K562 (cell line): Measurements from ENCODE around the gene SLC1A2. TPM values are rescaled to one million over a fixed set of nuclear protein-coding genes. Genes with fewer than 3 reads are reported as not detected.
A peak's percentile ranks its signal among the peaks of the same experiment; 100 is the strongest.

Experiments
- ATAC-seq: fragments of 200-7000 bp; cut with Tn5 transposase; 3 replicates; pipeline ENCODE4 v1.9.1; 2020; ENCODE audit warnings: moderate library complexity
- BruUV-seq: library from RNA; stranded (reverse); fragments of 400-500 nt; replicated peaks from 2 replicates; lab custom pipeline; 2021; lab: Mats Ljungman, UMichigan
- CTCF ChIA-PET: fragments of 300-600 bp; formaldehyde crosslinking; extraction: SDS; loops from one replicate; lab custom pipeline; 2021; ENCODE audit warnings: low intra/inter-chr PET ratio; lab: Yijun Ruan, JAX
- POLR2A ChIA-PET: fragments of 300-600, 350-650 bp; sonication (Branson Sonifier 250); formaldehyde crosslinking; extraction: SDS; loops from one replicate; lab custom pipeline; 2021; ENCODE audit warnings: antibody characterized with exemption, inconsistent platforms; lab: Yijun Ruan, JAX
- DNase-seq, 4 experiments: peaks; one replicate each; pipeline versions ENCODE4 v3.0.0 to v3.0.0-alpha.2; 2011 to 2018; ENCODE audit warnings: low spot score in 3 of 4, mixed read lengths in 3 of 4; ENCODE audit errors: extremely low read depth in 1 of 4
- FAIRE-seq: peaks from 2 replicates; lab custom pipeline; 2011; peaks lifted over from hg19 to GRCh38; lab: Jason Lieb, UNC
- H2AFZ ChIP-seq: 2 replicates; pipeline ENCODE4 v1.6.0; 2011; ENCODE audit warnings: low read depth, low read length, control low read depth, inconsistent platforms
- H3K27ac ChIP-seq: fragments of 200-600 bp; 3 replicates; pipeline ENCODE4 v1.8.0; 2011; ENCODE audit warnings: low read depth, mild to moderate bottlenecking, control low read depth, inconsistent platforms, low read length, moderate library complexity, mixed read lengths; ENCODE audit errors: extremely low read depth
- H3K27me3 ChIP-seq, 2 experiments: fragments of 300-600 bp in 1 of 2; 2 replicates in 1 of 2; 3 replicates in 1 of 2; pipeline versions ENCODE4 v1.6.0 to v1.8.0; 2011; ENCODE audit warnings: inconsistent platforms in 2 of 2, low read length in 2 of 2, mild to moderate bottlenecking in 1 of 2, mixed read lengths in 1 of 2, moderate library complexity in 1 of 2; ENCODE audit not compliant: control insufficient read depth in 2 of 2, insufficient read depth in 2 of 2
- H3K36me3 ChIP-seq: fragments of 300-600 bp; 3 replicates; pipeline ENCODE4 v1.8.0; 2011; ENCODE audit warnings: mild to moderate bottlenecking, low read length, inconsistent platforms; ENCODE audit not compliant: control insufficient read depth, insufficient read depth
- H3K4me1 ChIP-seq, 2 experiments: fragments of 200-600 bp in 1 of 2; replicated peaks in 1 of 2; 2 replicates in 1 of 2; 3 replicates in 1 of 2; pipeline versions ENCODE4 v1.5.1 to v1.8.0; 2011; ENCODE audit warnings: inconsistent platforms in 2 of 2, low read length in 2 of 2, mild to moderate bottlenecking in 1 of 2, mixed read lengths in 1 of 2, moderate library complexity in 1 of 2; ENCODE audit not compliant: control insufficient read depth in 2 of 2, insufficient read depth in 2 of 2
- H3K4me2 ChIP-seq: 2 replicates; pipeline ENCODE4 v1.6.1; 2011; ENCODE audit warnings: low read length, control low read depth, inconsistent platforms, mixed read lengths; ENCODE audit not compliant: insufficient read depth
- H3K4me3 ChIP-seq: fragments of 200-600 bp; sonication (generic), shearing (Covaris generic); 2 replicates; pipeline ENCODE4 v1.5.1; 2016; ENCODE audit warnings: control low read depth, inconsistent platforms
- H3K79me2 ChIP-seq: fragments of 200-600 bp; 3 replicates; pipeline ENCODE4 v1.8.0; 2011; ENCODE audit warnings: low read length, inconsistent platforms; ENCODE audit not compliant: control insufficient read depth, insufficient read depth
- H3K9ac ChIP-seq, 2 experiments: 2 replicates each; pipeline versions ENCODE4 v1.6.0 to v1.6.1; 2011; ENCODE audit warnings: low read depth in 2 of 2, low read length in 2 of 2, control low read depth in 1 of 2, inconsistent platforms in 1 of 2, mild to moderate bottlenecking in 1 of 2, mixed read lengths in 1 of 2; ENCODE audit not compliant: insufficient read depth in 1 of 2
- H3K9me1 ChIP-seq: one replicate; pipeline ENCODE4 v1.6.0; 2011; ENCODE audit warnings: inconsistent platforms, mild to moderate bottlenecking, low read length, moderate library complexity; ENCODE audit not compliant: control insufficient read depth, insufficient read depth
- H3K9me3 ChIP-seq: replicated peaks from 2 replicates; pipeline ENCODE4 v1.5.1; 2011; ENCODE audit warnings: low read depth, low read length, inconsistent platforms; ENCODE audit not compliant: control insufficient read depth, insufficient read depth
- H4K20me1 ChIP-seq: replicated peaks from 2 replicates; pipeline ENCODE4 v1.6.1; 2011; ENCODE audit warnings: low read length, inconsistent platforms, mixed read lengths; ENCODE audit not compliant: control insufficient read depth, insufficient read depth
- CEBPG ChIP-seq, 3 experiments: fragments of 200-800 bp in 1 of 3; sonication (Bioruptor generic) in 1 of 3; sonication (generic) in 1 of 3; formaldehyde crosslinking in 1 of 3; IDR thresholded peaks in 2 of 3; conservative IDR thresholded peaks in 1 of 3; 2 replicates each; pipeline versions ENCODE4 v1.6.1 to v1.8.0; 2016 to 2022; ENCODE audit warnings: missing compliant biosample characterization in 2 of 3, missing genetic modification characterization in 2 of 3, mild to moderate bottlenecking in 1 of 3, missing genetic modification reagents in 1 of 3
- ZNF24 ChIP-seq: fragments of 450-650 bp; IDR thresholded peaks from 2 replicates; pipeline ENCODE4 v1.6.1; 2016
- WGBS: fragments of 100-300 bp; shearing (Covaris generic); methylation state at CpG from one replicate; pipeline ENCODE4 v1.1.6; 2016; ENCODE audit warnings: low coverage, mixed read lengths; ENCODE audit not compliant: insufficient coverage; ENCODE audit errors: missing lambda C conversion rate; 5-methylcytosine and 5-hydroxymethylcytosine counted together
- in situ Hi-C: fragments of 300-500 bp; cut with MboI; formaldehyde crosslinking; loops from 4 replicates; pipeline ENCODE4 v1.15.0; 2018; ENCODE audit warnings: inconsistent platforms, mixed read lengths
- intact Hi-C: fragments of 100-400 bp; cut with micrococcal nuclease; formaldehyde crosslinking; loops from 2 replicates; pipeline ENCODE4 v1.14.2; 2022
- polyA plus RNA-seq, 8 experiments: library from polyadenylated mRNA; depleted of rRNA in 4 of 8; stranded (reverse) in 5 of 8; unstranded in 3 of 8; fragments of >200 nt; fragmentation: Nextera tagmentation in 2 of 8; fragmentation: Illumina TruSeq in 1 of 8; extraction: Ambion mirVana in 2 of 8; extraction: Trizol in 1 of 8; gene quantifications; 2 replicates each; pipeline versions ENCODE4 v1.2.1 to v1.2.3, GENCODE V29; 2011 to 2014; ENCODE audit warnings: inconsistent platforms in 1 of 8, missing spikeins in 1 of 8
- total RNA-seq, 7 experiments: library from RNA; depleted of rRNA in 6 of 7; stranded (reverse); fragments of >200 nt in 6 of 7; fragmentation: Illumina TruSeq in 2 of 7; extraction: Trizol in 2 of 7; gene quantifications; 2 replicates each; pipeline versions ENCODE4 v1.2.1 to v1.2.3, GENCODE V29; 2011 to 2021; ENCODE audit warnings: low replicate concordance in 1 of 7
- TF ChIP-seq, protein P1 (sequence below), 2 experiments: fragments of 450-650 bp in 1 of 2; sonication (generic) in 1 of 2; formaldehyde crosslinking in 1 of 2; IDR thresholded peaks in 1 of 2; conservative IDR thresholded peaks in 1 of 2; 2 replicates each; pipeline versions ENCODE4 v1.6.1 to v1.8.1; 2016 to 2023; ENCODE audit warnings: mild to moderate bottlenecking in 2 of 2, moderate library complexity in 2 of 2, inconsistent platforms in 1 of 2, missing genetic modification reagents in 1 of 2

Gene SLC1A2
- total and polyA plus RNA-seq, 9 of the 15 experiments (the other 6 are each of a cell fraction or from before 2014, with no cell fraction given): 0.03 to 0.07 (median 0.04) TPM; not detected in 5

DNA sequence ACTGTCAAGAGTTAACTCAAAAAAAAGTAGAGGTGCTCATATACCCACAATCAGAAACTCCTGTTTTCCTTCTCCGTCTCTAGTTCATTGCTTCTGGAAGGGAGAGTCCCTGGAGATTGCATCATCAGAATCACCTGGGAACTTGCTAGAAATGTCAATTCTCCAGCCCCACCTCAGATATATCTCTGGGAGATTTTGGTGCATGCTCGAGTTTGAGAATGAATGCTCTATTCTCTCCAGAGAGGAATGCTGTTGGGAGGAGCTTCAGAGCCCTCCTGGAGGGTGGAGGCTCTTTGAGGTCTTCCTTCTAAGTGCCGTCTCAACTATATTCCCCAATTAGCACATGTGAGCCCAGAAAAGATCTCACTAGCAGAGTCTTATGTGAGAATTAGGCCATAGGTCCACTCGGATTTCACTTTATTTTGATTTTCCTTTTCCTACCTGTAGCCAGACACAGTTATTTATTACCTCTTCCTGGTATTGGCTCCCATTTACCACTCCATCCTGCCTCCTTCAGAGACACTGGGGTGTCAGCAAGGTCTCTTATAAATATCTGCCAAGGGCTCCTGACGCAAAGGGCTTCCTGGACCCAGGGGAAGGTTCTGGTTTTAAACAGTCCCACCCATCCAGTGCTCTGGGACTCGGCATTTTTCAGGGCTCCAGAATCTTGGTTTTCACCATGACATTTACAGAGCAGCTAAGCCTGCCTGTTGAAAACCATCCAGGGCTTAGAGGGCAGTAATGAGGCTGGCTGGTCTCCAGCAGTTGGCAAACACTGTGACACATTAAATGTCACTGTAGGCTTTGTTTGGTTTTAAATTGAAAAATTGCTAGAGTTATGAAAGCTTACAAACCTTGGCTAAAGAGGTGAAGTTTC lies 144.2 kb downstream of the SLC1A2 start:
- Histone ChIP-seq H3K36me3 (no peaks in the 10 kb centered on the region), H3K4me2 (no peak overlapping the region), H3K27me3 (peaks cover 6 to 10% of the 10 kb centered on the region in 2 experiments; a peak in 3 of 5 replicates), H3K27ac (no peak overlapping the region), H3K4me1 (no peaks in the 10 kb centered on the region), H2AFZ (no peak overlapping the region), H3K9me1 (no peaks in the 10 kb centered on the region), H3K9me3 (no peaks in the 10 kb centered on the region), H3K4me3 (no peak overlapping the region), H3K79me2 (no peaks in the 10 kb centered on the region), H3K9ac (no peak overlapping the region), H4K20me1 (no peaks in the 10 kb centered on the region)
- ChIA-PET POLR2A (no interaction called here), CTCF (no interaction called here)
- no TSS peak for BruUV-seq
- intact Hi-C loops (no loop called here), in situ Hi-C loops (no loop called here)
- FAIRE-seq (no peak), ATAC-seq (no peak), DNase-seq (no peak)
- TF ChIP-seq, protein P1, sequence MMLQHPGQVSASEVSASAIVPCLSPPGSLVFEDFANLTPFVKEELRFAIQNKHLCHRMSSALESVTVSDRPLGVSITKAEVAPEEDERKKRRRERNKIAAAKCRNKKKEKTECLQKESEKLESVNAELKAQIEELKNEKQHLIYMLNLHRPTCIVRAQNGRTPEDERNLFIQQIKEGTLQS (IDR thresholded peaks at IDR 0.05): peak; percentile 68
- TF ChIP-seq, protein P1 (CRISPR knock-in tag; conservative IDR thresholded peaks at IDR 0.05): no peak
- no peak for TF ChIP-seq ZNF24
- no peak for TF ChIP-seq CEBPG (CRISPR knock-in tag; IDR thresholded peaks at IDR 0.05)
- peak; percentile 75 to 79 for TF ChIP-seq CEBPG (tag; conservative IDR thresholded peaks at IDR 0.05 in 1 of 2, IDR thresholded peaks at IDR 0.05 in 1 of 2)
- 4% methylated on average over 6 of the region's 6 CpGs for WGBS
